Lower leg skin (tissue), 3 donors: ENCODE results near the gene CD53.

Source experiments
- POLR2A ChIP-seq, 2 donors: fragments of 450-650 bp; IDR thresholded peaks; one replicate each; pipeline ENCODE4 v1.6.1; 2016 to 2017; ENCODE audit warnings: antibody characterized with exemption in 2 of 2, mild to moderate bottlenecking in 1 of 2, moderate library complexity in 1 of 2
- TF ChIP-seq, protein P1 (sequence below), 3 donors: fragments of 450-650 bp; IDR thresholded peaks; one replicate each; pipeline ENCODE4 v1.5.1; 2016; ENCODE audit warnings: antibody characterized with exemption in 3 of 3, mild to moderate bottlenecking in 3 of 3, moderate library complexity in 2 of 3

DNA sequence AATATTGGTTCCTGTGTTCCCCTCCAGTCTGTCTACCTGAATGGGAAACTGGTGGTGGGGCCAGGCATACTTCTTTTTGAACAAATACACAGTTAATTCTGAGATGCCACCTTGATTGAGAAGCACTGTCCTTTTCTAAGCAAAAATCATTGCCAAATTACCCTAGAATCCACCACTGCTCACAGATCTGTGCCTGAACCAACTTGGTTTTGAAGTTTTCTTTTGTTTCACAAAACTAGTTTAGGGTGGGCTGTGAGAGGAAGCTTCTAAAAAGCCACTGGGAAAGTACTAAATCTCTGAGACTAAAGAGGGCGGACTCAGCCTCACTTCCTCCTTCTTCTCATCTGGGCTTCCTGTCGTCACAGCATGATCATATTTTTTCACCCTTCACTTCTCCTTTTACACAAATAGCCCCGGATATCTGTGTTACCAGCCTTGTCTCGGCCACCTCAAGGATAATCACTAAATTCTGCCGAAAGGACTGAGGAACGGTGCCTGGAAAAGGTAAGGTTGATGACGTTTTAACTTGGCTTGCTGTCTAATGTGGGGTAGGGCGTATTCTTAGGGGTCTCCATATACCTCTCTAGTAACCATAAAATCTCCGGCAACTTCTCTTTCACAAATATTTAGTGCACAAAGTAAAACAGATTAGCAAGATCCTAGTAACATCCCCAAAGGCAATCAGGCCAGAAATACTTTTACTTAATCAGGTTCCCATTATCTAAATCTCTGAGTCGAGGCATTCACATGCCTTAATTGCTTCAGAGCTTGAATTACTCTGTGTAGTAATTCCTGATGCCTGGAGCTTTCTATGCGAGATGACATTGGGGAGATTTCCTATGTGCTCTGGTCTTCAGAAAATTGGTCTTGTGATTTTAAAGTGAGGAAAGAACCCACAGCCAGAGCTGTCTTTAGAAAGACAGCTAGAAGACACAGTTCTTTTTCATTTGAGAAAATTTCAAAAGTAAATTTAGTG, at the start of gene CD53:
- TF ChIP-seq, protein P1, sequence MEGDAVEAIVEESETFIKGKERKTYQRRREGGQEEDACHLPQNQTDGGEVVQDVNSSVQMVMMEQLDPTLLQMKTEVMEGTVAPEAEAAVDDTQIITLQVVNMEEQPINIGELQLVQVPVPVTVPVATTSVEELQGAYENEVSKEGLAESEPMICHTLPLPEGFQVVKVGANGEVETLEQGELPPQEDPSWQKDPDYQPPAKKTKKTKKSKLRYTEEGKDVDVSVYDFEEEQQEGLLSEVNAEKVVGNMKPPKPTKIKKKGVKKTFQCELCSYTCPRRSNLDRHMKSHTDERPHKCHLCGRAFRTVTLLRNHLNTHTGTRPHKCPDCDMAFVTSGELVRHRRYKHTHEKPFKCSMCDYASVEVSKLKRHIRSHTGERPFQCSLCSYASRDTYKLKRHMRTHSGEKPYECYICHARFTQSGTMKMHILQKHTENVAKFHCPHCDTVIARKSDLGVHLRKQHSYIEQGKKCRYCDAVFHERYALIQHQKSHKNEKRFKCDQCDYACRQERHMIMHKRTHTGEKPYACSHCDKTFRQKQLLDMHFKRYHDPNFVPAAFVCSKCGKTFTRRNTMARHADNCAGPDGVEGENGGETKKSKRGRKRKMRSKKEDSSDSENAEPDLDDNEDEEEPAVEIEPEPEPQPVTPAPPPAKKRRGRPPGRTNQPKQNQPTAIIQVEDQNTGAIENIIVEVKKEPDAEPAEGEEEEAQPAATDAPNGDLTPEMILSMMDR (IDR thresholded peaks at IDR 0.05): no peak
- no peak for TF ChIP-seq POLR2A (IDR thresholded peaks at IDR 0.05)
